ENCODE results near the gene PRAMEF17.

DNA sequence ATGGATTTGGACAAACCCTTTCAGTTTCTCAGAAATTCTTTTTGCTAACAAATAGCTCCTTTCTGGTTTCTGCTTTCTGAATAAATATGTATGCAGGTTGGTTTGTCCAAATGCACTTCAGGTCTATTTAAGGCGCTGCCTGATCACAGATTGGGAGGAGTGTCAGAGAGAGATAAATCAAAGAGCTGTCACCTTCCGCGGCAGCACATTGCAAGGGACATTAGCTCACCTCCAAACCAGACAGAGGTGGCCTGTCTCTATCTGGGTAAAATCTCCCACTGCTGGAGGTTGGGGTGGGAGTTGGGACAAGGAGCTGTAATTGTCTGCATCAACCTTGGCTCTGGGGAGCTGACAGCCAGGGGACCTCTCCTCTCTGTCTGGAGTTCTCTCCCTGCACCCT, 46.0 kb downstream of the PRAMEF17 start:
- TF ChIP-seq POLR2A (IDR thresholded peaks at IDR 0.05; ENCODE audit: low read length), result no peak
- no peak for TF ChIP-seq GATA1 (IDR thresholded peaks at IDR 0.05; ENCODE audit: low read depth, low read length)
